NK-92 (cell line): ENCODE results near the gene AZIN2.
"Not testable (repeated sequence)": the region's sequence is repeated elsewhere in the genome, so short reads cannot be mapped to it uniquely, and the experiment has no call there.

Source experiments
- DNase-seq: peaks from one replicate; lab custom pipeline; 2025; ENCODE audit not compliant: unreplicated experiment; lab: John Stamatoyannopoulos, UW

Gene AZIN2

GRCh38 chr1:33126411-33127000 is 45.6 kb downstream of the AZIN2 start:
- no peak for DNase-seq

DNA sequence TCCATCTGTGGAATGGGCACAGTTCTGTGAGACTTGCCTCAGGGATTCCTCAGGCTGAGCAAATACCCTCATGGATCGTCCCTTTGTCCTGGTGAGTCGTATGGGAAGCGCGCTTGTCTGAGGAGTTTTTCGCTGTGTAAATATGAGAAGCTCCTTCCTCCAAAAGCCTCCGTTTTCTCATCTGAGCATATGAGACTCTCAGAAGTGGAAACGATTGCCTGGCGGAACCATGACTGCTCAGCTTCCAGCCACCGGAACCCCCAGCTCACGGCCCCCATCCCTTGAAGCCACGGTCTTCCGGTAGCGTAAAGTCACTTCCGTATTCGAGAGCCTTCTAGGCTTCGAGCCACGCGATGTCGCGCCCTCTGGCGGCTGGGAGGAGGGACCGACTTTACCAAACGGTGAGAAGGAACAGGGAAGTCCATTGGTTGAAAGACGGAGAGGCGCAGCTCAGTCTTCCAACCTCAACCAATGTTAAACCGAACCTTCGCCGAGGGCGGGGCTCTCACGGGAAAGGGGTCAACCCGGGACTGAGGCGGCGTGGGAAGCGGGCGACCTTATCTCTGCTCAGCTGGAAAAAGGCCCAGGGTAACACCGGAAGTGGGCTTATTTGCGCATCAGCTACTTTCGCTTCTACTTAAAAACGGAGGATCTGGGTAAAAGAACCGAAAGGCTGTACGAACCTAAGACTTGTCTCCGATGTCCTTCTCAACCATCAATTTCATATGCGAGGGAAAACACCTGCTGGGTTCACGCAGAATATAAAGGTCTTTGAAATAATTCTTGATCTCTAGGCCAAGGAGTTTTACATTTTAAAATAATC is 46.3 kb downstream of the AZIN2 start:
- peak; percentile 84 for DNase-seq

DNA sequence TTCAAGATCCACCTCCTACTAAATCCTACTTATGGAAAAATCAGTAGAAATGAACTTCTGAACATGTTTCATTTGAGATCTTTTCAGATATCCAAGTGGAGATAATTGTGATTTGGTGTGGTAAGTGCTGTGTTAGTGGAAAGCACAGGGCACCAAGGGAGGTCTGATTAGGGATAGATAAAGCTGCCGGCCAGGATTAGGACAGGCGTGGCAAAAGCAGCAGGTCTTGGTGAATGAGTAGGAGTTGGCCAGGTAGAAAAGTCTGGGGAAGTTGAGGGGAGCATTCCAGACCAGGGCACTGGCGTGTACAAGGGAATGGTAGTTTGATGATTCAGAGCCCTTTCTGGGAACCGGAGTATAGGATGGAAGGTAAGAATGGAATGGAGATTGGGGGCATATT is 47.8 kb downstream of the AZIN2 start:
- DNase-seq = no peak

DNA sequence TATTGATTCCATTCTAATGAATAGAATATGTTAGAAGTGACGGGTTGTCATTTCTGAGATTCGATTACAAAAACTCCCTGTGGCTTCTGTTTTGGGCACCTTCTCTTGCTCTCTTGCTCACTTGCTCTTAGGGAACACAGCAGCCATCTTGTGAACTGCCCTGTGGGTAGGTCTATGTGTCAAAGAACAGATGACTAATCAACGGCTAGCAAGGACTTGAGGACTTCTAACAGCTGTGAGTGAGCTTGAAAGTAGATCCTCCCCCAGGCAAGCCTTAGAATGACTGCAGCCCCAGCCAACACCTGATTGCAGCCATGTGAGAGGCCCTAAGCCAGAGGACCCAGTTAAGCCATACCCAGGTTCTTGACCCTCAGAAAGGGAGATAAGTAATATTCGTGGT is 49.3 kb downstream of the AZIN2 start:
- DNase-seq = no peak

DNA sequence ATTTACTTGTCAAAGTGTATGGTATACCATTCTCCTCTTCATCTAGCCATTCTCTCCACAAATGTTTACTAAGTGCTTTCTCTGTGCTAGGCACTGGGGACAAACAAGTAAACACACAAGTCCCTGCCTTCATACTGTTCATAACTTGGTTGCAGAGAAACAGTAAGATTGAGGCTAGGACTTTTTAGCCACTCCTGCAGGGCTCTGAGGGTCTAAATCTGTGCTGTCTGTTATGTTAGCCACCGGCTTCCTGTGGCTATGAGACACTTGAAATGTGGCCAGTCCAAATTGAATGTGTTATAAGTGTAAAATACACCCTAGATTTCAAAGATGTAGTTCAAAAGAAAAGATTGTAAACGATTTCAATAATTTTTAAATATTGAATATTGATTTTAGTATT is 50.2 kb downstream of the AZIN2 start:
- no peak for DNase-seq

DNA sequence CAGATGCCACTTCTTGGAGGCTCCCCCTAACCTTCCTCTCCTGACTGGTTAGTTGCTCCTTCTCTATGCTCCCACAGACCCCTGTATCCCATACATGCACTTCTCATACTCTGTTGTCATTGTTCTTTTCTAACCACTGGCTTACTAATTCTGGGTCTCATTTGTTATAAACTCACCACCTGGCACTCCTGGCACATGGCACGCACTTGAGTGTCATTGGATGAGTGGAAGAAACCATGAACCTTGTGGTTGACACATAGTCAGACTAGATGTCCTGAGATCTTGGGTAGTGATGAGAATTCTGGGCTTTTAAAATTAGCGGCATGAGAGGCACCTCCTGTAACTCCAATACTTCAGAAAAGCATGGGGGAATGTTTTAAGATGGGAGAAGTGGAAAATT is 51.6 kb downstream of the AZIN2 start:
- DNase-seq = no peak

- DNase-seq = no peak
Measured at GRCh38 chr1:33133478-33134105, 52.6 kb downstream of the AZIN2 start.

DNA sequence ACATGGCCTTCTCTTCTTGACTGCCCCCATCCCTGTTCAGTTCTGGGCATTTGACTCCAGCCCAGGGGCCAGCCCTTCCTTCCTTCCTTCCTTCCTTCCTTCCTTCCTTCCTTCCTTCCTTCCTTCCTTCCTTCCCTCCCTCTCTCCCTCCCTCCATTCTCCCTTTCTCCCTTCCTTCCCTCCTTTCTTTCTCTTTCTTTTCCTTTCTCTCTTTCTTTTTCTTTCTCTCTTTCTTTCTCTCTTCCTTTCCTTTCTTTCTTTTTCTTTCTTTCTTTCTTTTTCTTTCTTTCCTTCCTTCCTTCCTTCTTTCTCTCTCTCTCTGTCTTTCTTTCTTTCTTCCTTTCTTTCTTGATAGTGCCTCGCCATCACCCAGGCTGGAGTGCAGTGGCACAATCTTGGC is 55.1 kb downstream of the AZIN2 start:
- not testable (repeated sequence) for DNase-seq

GRCh38 chr1:33137800-33138199 is 56.8 kb downstream of the AZIN2 start:
- no peak for DNase-seq

DNA sequence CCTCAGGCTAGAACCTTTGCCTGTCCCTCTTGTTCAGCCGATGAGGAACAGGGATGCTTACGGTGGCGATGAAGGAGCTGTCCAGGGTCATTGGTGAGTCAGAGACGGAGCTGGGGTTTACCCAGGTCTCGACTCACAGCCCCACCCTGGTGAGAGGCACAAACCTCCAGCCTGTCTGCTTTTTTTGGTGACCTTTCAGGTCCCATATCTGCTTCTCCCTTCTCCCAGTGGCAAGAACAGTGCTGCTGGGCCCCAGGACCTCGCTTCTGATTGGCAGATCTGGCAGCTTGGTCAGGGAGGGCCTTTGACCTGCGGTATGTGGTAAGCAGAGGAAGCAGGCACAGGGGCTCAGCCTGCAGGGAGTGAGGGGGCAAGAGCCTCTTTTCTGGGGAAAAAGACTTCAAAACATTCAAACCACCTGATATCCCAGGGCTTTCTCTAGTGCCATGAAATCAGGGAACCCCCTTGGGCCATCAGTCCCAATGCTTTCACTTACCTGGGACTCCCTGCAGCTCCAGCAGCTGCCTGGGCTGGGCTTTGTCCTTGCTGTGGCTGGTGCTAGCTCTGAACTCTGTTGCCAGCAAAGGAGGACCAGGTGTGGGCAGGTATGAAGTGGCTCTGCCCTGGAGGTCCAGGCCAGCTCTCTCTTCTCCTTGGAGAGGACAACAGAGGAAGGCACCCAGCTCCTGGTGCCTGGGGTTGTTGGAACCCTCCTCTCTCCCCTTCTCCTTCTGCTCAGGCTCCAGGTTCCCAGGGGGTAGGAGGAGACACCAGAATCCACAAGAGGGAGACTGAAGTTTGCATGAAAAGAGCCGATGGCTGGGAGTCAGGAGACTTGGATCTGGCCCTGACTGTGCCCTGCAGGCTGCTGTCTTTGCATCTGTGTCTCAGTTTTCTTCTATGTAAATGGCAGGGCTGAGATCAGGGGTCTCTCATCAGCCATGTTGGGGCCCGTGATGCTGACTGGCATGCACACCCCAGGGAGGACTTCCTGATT is 59.5 kb downstream of the AZIN2 start:
- DNase-seq = no peak

- DNase-seq = no peak
Measured at GRCh38 chr1:33141216-33141615, 60.3 kb downstream of the AZIN2 start.

DNA sequence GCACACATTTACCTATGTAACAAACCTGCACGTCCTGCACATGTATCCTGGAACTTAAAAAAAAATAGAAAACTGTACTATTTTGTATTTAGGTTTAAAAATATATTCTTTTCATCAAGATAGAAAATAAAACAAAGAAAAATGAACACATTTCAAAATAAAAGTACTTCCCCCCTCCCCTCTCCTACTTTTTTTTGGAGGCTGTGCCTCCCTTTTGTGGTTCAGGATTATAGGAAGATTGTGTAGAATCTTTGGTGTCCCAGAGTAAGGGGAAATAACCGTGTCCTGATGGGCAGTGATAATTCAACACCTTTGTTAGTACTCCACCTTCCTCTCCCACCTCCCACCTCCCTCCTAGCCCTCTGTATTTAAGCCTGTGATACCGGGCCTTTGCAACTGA is 60.8 kb downstream of the AZIN2 start:
- DNase-seq = no peak

DNA sequence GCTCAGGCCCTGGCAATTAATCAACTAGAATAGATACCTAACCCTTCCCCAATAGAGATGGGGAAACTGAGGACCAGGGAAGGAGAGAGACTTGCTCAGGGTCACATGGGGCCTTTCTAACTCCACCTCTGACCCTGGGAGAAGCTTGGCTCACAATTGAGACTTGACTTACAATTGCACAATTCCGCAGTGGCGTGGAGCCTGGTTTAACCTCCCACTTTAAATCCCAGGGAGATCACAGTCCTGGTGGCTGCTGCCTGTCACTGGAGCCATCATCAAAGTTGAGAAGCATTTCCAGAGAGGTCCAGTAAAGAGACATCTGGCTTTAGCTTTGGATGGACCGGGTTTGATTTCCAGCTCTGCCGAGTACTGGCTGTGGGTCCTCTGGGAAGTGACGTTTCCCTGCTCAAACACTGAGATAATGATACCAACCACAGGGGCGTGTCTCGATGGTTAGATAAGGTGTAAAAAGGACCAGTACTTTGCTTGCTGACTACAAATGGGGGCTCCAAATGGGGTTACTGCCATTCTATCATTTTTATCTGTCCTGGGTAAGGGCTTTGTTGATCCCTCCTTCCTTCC is 61.6 kb downstream of the AZIN2 start:
- DNase-seq = no peak

DNA sequence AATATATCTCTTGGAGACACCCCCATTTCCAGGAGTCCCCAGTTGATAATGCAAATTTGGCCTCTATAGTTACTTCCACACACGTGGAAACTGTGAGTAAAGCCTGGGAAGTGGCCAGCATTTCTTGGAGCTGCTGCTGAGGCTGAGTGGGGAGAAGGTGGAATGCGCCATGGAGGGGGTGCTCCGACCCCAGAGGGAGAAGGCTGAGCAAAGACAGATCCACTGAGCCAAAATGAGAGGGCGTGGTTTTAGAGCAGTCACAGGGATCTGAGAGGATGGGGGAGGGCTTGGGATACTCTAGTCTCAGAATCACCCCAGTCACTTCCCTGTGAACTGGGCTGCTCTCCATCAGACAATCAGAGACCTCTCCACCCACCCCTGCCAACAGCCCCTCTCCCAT is 62.2 kb downstream of the AZIN2 start:
- no peak for DNase-seq

GRCh38 chr1:33143698-33144097 is 62.7 kb downstream of the AZIN2 start:
- DNase-seq = no peak

DNA sequence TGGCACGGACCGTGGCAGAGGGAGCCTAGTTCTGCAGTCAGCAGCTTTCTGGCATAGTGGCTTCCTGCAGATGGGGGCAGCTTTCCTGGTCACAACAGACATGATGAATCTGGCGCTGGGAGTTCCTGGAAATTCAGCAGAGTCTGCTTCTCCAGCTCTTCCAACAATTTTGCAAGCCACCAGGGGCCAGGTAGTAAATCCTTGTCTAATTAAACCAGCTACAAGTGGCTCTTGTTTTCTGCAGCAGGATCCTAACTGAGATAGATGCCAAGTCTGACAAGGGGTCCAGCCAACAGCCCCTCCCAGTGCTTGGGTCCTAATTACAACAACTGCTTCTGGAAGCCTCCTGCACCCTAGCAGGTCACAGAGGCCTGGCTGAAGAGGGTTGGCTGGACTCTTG is 65.0 kb downstream of the AZIN2 start:
- DNase-seq = no peak

- DNase-seq = no peak
Measured at GRCh38 chr1:33147275-33147996, 66.5 kb downstream of the AZIN2 start.

DNA sequence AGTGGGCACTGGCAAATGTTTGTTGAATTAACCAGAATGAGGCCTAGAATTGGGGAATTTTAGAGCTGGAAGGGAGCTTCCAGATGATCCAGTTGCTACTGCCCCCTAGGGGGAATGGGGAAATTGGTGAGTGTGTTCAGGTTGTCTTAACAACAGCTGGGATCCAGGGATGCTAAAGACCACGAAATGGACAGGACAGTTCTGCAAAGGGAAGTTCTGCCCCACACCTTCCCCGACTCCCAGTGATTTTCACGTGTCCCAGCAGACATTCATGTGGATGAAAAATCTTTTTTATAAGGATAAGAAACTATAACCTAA is 67.0 kb downstream of the AZIN2 start:
- no peak for DNase-seq

DNA sequence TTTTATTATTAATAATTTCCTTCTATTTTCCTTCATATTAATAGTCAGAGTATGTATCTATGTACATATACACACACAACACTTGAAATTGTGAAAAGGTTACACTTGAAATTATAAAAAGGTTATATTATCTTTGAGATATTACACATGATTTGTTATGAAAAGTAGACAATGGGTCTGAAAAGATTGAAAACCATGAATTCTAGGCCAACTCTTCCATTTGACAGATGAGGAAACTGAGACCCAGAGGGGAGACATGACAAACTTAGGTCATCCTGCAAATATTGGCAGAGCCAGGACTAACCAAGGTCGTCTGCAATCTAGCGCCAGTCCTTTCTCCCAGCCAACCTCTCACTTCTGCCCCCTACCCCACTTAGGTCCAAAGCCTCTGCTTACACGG is 67.7 kb downstream of the AZIN2 start:
- no peak for DNase-seq

GRCh38 chr1:33149453-33150190 is 68.7 kb downstream of the AZIN2 start:
- DNase-seq = no peak
